Psoas muscle (tissue), 8 donors: ENCODE data around the gene PER2. TPM values are rescaled to one million over a fixed set of nuclear protein-coding genes. Genes with fewer than 3 reads are reported as not detected.

Experiments
- ATAC-seq, 4 donors: fragments of 200-7000 bp; cut with Tn5 transposase; one replicate each; pipeline ENCODE4 v1.9.1; 2020; ENCODE audit warnings: moderate library complexity in 3 of 4, mild to moderate bottlenecking in 2 of 4
- DNase-seq, 2 donors: peaks; one replicate each; pipeline ENCODE4 v3.0.0-alpha.2; 2020
- H3K27ac ChIP-seq: fragments of 200-600 bp; one replicate; pipeline ENCODE4 v1.8.0; 2022
- H3K27me3 ChIP-seq, 3 donors: fragments of 200-600 bp in 1 of 3; one replicate each; pipeline versions ENCODE4 v1.6.1 to v1.8.0; 2013 to 2022; ENCODE audit warnings: low read length in 2 of 3, mild to moderate bottlenecking in 2 of 3, moderate library complexity in 1 of 3; ENCODE audit not compliant: insufficient read depth in 3 of 3
- H3K36me3 ChIP-seq, 2 donors: fragments of 200-600 bp in 1 of 2; one replicate each; pipeline versions ENCODE4 v1.6.1 to v1.8.0; 2013 to 2022; ENCODE audit warnings: low read depth in 1 of 2, mild to moderate bottlenecking in 1 of 2, moderate library complexity in 1 of 2; ENCODE audit not compliant: insufficient read depth in 1 of 2
- H3K4me1 ChIP-seq: fragments of 200-600 bp; one replicate; pipeline ENCODE4 v1.8.0; 2022
- H3K4me3 ChIP-seq: fragments of 200-600 bp; one replicate; pipeline ENCODE4 v1.8.0; 2022; ENCODE audit warnings: mild to moderate bottlenecking
- H3K9me3 ChIP-seq: fragments of 200-600 bp; one replicate; pipeline ENCODE4 v1.8.0; 2022
- CTCF ChIP-seq: fragments of 200-600 bp; IDR thresholded peaks from one replicate; pipeline ENCODE4 v1.8.0; 2022; ENCODE audit warnings: antibody characterized with exemption
- WGBS, 3 donors: extraction: QIAGEN DNeasy Blood & Tissue Kit; methylation state at CpG; one replicate each; pipeline versions ENCODE4 v1.1.6 to v1.1.7; 2013; 5-methylcytosine and 5-hydroxymethylcytosine counted together
- intact Hi-C, 2 donors: fragments of 100-400 bp; cut with DNase I; formaldehyde crosslinking; loops; one replicate each; pipeline versions ENCODE4 v1.11.0 to v1.14.2; 2022
- polyA plus RNA-seq, 3 donors: library from polyadenylated mRNA; stranded (reverse); fragments of 200-250 nt; gene quantifications; one replicate each; pipeline ENCODE4 v1.2.3, GENCODE V29; 2013
- total RNA-seq, 4 donors: library from RNA; stranded (reverse); fragmentation: NEBNext Ultra II Directional in 2 of 4; extraction: Animal tissue kit (Norgen Biotek cat#: 25700) in 2 of 4; gene quantifications; one replicate each; pipeline versions ENCODE4 v1.2.1 to v1.2.4, GENCODE V29; 2021 to 2023
- donor health status: healthy with polysubstance abuse.
- donor health status: DM: no; HTN: no; CAD: no; lungs with moderate emphysema.
- donor health status: Bipolar disorder and iron deficiency.
- donor health status: healthy.
- donor health status: DM: yes; HTN: yes; CAD: no.
- donor health status: DM: no; HTN: no; CAD: no.
- donor health status: DM: no; HTN: no; CAD: no.
- donor health status: DM: yes; HTN: yes; CAD: no.

The PER2 gene
- total and polyA plus RNA-seq, 7 donors: 1.9 to 20.7 (median 7.8) TPM

- no peak for TF ChIP-seq CTCF
- no peaks in the 10 kb centered on the region for H3K9me3 ChIP-seq
- DNase-seq (no peak), ATAC-seq (no peak)
- 87 to 92% (median 92%) methylated on average over 12 of the region's 12 CpGs for WGBS, 3 donors
- no peaks in the 10 kb centered on the region for H3K4me1 ChIP-seq
- no peaks in the 10 kb centered on the region for H3K36me3 ChIP-seq
- H3K27ac ChIP-seq: no peak overlapping the region
- no peak overlapping the region for H3K4me3 ChIP-seq
- no peaks in the 10 kb centered on the region for H3K27me3 ChIP-seq
- intact Hi-C loops: no loop called here
These were observed 16.9 kb upstream of the PER2 start for GRCh38 chr2:238305092-238305862.

GRCh38 chr2:238304116-238304515, 15.7 kb upstream of the PER2 start:
- no peak for DNase-seq
- no peak for TF ChIP-seq CTCF
- Histone ChIP-seq H3K4me1 (peaks cover 9% of the 10 kb centered on the region), H3K9me3 (no peaks in the 10 kb centered on the region), H3K4me3 (no peak overlapping the region), H3K27ac (no peak overlapping the region), H3K36me3 (no peaks in the 10 kb centered on the region), H3K27me3 (no peaks in the 10 kb centered on the region)
- intact Hi-C loops: no loop called here
- 64 to 72% (median 66%) methylated on average over 6 of the region's 6 CpGs for WGBS, 3 donors
- no peak for ATAC-seq

- Histone ChIP-seq H3K27ac (no peak overlapping the region), H3K4me1 (peaks cover 9% of the 10 kb centered on the region), H3K27me3 (no peaks in the 10 kb centered on the region), H3K9me3 (no peaks in the 10 kb centered on the region), H3K36me3 (no peaks in the 10 kb centered on the region), H3K4me3 (no peak overlapping the region)
- no peak for ATAC-seq
- DNase-seq: peak in 1 of 2 donors; percentile 27
- intact Hi-C loops: no loop called here
- 85 to 90% (median 86%) methylated on average over 9 of the region's 9 CpGs for WGBS, 3 donors
- TF ChIP-seq CTCF: no peak
These were observed 14.3 kb upstream of the PER2 start for GRCh38 chr2:238302751-238303150.

GRCh38 chr2:238302087-238302486, 13.7 kb upstream of the PER2 start:
- no peak for ATAC-seq
- Histone ChIP-seq H3K27me3 (no peaks in the 10 kb centered on the region), H3K36me3 (no peaks in the 10 kb centered on the region), H3K9me3 (no peaks in the 10 kb centered on the region), H3K4me3 (no peak overlapping the region), H3K27ac (no peak overlapping the region), H3K4me1 (peaks cover 9% of the 10 kb centered on the region)
- WGBS, 3 donors: 64 to 77% (median 71%) methylated on average over 3 of the region's 3 CpGs
- DNase-seq: no peak
- intact Hi-C loops: no loop called here
- no peak for TF ChIP-seq CTCF

GRCh38 chr2:238299803-238300202, 11.4 kb upstream of the PER2 start:
- Histone ChIP-seq H3K36me3 (no peaks in the 10 kb centered on the region), H3K27me3 (no peaks in the 10 kb centered on the region), H3K4me1 (peaks cover 9% of the 10 kb centered on the region), H3K27ac (no peak overlapping the region), H3K4me3 (no peak overlapping the region), H3K9me3 (no peaks in the 10 kb centered on the region)
- DNase-seq (peak in 1 of 2 donors; percentile 25), ATAC-seq (peak in 3 of 4 donors; percentile 31 to 59 (median 42))
- intact Hi-C loops: no loop called here
- no peak for TF ChIP-seq CTCF
- 12 to 46% (median 26%) methylated on average over 7 of the region's 7 CpGs for WGBS, 3 donors
